ENCODE measurements around the gene REEP1. TPM values are rescaled to one million over a fixed set of nuclear protein-coding genes. Genes with fewer than 3 reads are reported as not detected.

The REEP1 gene
- total RNA-seq, 1 donor: 0.36 TPM

DNA sequence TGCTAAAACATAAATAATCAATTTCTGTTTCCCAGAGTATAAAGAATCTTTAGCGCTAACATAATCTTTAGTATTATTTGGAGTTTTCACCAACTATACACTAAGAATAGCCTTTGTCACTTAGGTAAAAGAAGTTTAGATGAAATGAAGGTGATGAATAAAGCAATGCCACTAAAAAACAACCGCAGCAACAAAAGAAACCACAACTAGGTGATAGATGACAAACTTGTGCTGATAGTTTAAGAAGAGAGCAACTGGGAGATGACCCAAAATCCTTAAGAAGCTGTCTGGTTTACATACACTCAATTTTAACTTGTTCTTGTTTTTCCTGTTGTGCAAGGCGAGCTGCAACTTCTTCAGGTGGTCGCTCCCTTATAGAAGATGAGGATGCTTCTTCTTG is 167.0 kb downstream of the REEP1 start:
- H2AFZ ChIP-seq (ENCODE audit: low read length): no peak overlapping the region
- DNase-seq (ENCODE audit: insufficient read length, low spot score, missing footprints): no peak
- no peak overlapping the region for H3K4me2 ChIP-seq (ENCODE audit: insufficient read depth, low read length)
- no peaks in the 10 kb centered on the region for H3K27me3 ChIP-seq (ENCODE audit: insufficient read depth, low read length)
- H3K9me3 ChIP-seq (ENCODE audit: low read depth, low read length): no peaks in the 10 kb centered on the region
- H3K4me3 ChIP-seq (ENCODE audit: insufficient read depth, low read length): no peak overlapping the region
- no peak overlapping the region for H3K27ac ChIP-seq (ENCODE audit: low read depth, low read length)
- no peaks in the 10 kb centered on the region for H3K4me1 ChIP-seq (ENCODE audit: insufficient read depth, low read length)
- H3K79me2 ChIP-seq (ENCODE audit: insufficient read depth, low read length): peaks cover 8% of the 10 kb centered on the region
- no peaks in the 10 kb centered on the region for H4K20me1 ChIP-seq (ENCODE audit: insufficient read depth, low read length)
- H3K36me3 ChIP-seq (ENCODE audit: insufficient read depth, low read length): peaks cover 51% of the 10 kb centered on the region
- no peak for TF ChIP-seq CTCF (IDR thresholded peaks at IDR 0.05; ENCODE audit: extremely low read depth, low read depth, low read length)

Small RNA genes within 50 kb of the gene (small RNA-seq; reads per million reads assigned to genes)
- gene MIR4779 (0.30 reads per million), gene RF00096 (not detected), gene RF00413 (0.37 reads per million)

Other genes with a start within 250 kb of the REEP1 start
- gene POLR1A, start 231.7 kb downstream of the REEP1 start, total RNA-seq: 15.6 and 17.4 TPM in 2 replicates
- gene PTCD3, start 231.4 kb downstream of the REEP1 start, total RNA-seq: 55.0 and 61.6 TPM in 2 replicates
- gene IMMT, start 142.2 kb downstream of the REEP1 start, total RNA-seq: 55.7 and 60.4 TPM in 2 replicates
- 30.4 and 30.8 TPM in 2 replicates for gene MRPL35, start 138.2 kb downstream of the REEP1 start, total RNA-seq
- gene KDM3A, start 103.7 kb upstream of the REEP1 start, total RNA-seq: 28.9 and 36.9 TPM in 2 replicates
- gene CHMP3, start 225.8 kb upstream of the REEP1 start, total RNA-seq: 76.0 and 84.3 TPM in 2 replicates

Data from osteoblast (primary cell).